Upper lobe of right lung (tissue), 1 donor: ENCODE results near the gene UBE2G1. TPM values are rescaled to one million over a fixed set of nuclear protein-coding genes. Genes with fewer than 3 reads are reported as not detected.

Experiments used
- ATAC-seq: fragments of 200-7000 bp; cut with Tn5 transposase; one replicate; pipeline ENCODE4 v1.9.1; 2020; ENCODE audit warnings: mild to moderate bottlenecking, moderate library complexity
- DNase-seq: peaks from one replicate; pipeline ENCODE4 v3.0.0-alpha.2; 2020
- H3K27ac ChIP-seq: fragments of 200-600 bp; one replicate; pipeline ENCODE4 v1.8.0; 2022
- H3K27me3 ChIP-seq: fragments of 200-600 bp; one replicate; pipeline ENCODE4 v1.8.0; 2022; ENCODE audit warnings: mild to moderate bottlenecking
- H3K36me3 ChIP-seq: fragments of 200-600 bp; one replicate; pipeline ENCODE4 v1.8.0; 2022
- H3K4me1 ChIP-seq: fragments of 200-600 bp; one replicate; pipeline ENCODE4 v1.8.0; 2022
- H3K4me3 ChIP-seq: fragments of 200-600 bp; one replicate; pipeline ENCODE4 v1.8.0; 2022; ENCODE audit warnings: mild to moderate bottlenecking
- H3K9me3 ChIP-seq: fragments of 200-600 bp; one replicate; pipeline ENCODE4 v1.8.0; 2022
- intact Hi-C: fragments of 100-400 bp; cut with DNase I; formaldehyde crosslinking; loops from one replicate; pipeline ENCODE4 v1.11.0; 2022
- total RNA-seq: library from RNA; stranded (reverse); fragmentation: NEBNext Ultra II Directional; extraction: Animal tissue kit (Norgen Biotek cat#: 25700); gene quantifications from one replicate; pipeline ENCODE4 v1.2.1, GENCODE V29; 2021
- TF ChIP-seq, protein P1 (sequence below): fragments of 200-600 bp; IDR thresholded peaks from one replicate; pipeline ENCODE4 v1.8.0; 2022; ENCODE audit warnings: antibody characterized with exemption
- donor health status: DM: no; HTN: yes; CAD: no; lungs with severe emphysema.

The UBE2G1 gene
- total RNA-seq, 1 donor from 2014 or later: 38.4 TPM

DNA sequence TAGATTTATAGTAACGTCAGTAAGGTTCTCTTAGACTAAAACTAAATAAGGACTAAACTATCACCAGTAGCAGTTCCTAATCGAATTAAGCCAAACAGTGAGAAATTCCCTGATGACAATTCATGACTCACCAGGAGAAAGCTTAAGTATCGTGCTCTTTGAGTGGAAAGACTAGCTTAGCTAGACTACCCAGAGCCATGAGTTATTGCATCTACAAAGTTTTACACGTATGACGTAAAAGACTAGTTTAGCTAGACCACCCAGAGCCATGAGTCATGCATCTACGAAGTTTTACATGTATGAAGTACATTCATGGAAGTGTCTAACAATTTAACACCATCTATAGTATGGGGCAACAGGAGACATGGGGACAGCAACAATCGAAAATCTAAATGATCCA is 36.6 kb downstream of the UBE2G1 start:
- no peaks in the 10 kb centered on the region for H3K36me3 ChIP-seq
- no peak overlapping the region for H3K4me3 ChIP-seq
- no peak overlapping the region for H3K27ac ChIP-seq
- H3K9me3 ChIP-seq: no peaks in the 10 kb centered on the region
- intact Hi-C loops: no loop called here
- H3K27me3 ChIP-seq: no peaks in the 10 kb centered on the region
- DNase-seq (no peak), ATAC-seq (no peak)
- peaks cover 4% of the 10 kb centered on the region for H3K4me1 ChIP-seq
- TF ChIP-seq, protein P1, sequence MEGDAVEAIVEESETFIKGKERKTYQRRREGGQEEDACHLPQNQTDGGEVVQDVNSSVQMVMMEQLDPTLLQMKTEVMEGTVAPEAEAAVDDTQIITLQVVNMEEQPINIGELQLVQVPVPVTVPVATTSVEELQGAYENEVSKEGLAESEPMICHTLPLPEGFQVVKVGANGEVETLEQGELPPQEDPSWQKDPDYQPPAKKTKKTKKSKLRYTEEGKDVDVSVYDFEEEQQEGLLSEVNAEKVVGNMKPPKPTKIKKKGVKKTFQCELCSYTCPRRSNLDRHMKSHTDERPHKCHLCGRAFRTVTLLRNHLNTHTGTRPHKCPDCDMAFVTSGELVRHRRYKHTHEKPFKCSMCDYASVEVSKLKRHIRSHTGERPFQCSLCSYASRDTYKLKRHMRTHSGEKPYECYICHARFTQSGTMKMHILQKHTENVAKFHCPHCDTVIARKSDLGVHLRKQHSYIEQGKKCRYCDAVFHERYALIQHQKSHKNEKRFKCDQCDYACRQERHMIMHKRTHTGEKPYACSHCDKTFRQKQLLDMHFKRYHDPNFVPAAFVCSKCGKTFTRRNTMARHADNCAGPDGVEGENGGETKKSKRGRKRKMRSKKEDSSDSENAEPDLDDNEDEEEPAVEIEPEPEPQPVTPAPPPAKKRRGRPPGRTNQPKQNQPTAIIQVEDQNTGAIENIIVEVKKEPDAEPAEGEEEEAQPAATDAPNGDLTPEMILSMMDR: no peak

- no peak for ATAC-seq
- no peak for DNase-seq
- Histone ChIP-seq H3K36me3 (no peaks in the 10 kb centered on the region), H3K27ac (no peak overlapping the region), H3K4me1 (no peaks in the 10 kb centered on the region), H3K9me3 (no peaks in the 10 kb centered on the region), H3K27me3 (no peaks in the 10 kb centered on the region), H3K4me3 (no peak overlapping the region)
- TF ChIP-seq, protein P1: no peak
- intact Hi-C loops: no loop called here
Observed at GRCh38 chr17:4327606-4328005, 38.9 kb downstream of the UBE2G1 start.

GRCh38 chr17:4326608-4327007 is 39.9 kb downstream of the UBE2G1 start:
- DNase-seq (no peak), ATAC-seq (no peak)
- TF ChIP-seq, protein P1: no peak
- Histone ChIP-seq H3K27ac (no peak overlapping the region), H3K4me1 (no peaks in the 10 kb centered on the region), H3K9me3 (no peaks in the 10 kb centered on the region), H3K27me3 (no peaks in the 10 kb centered on the region), H3K4me3 (no peak overlapping the region), H3K36me3 (no peaks in the 10 kb centered on the region)
- intact Hi-C loops: no loop called here

GRCh38 chr17:4326112-4326511 is 40.4 kb downstream of the UBE2G1 start:
- Histone ChIP-seq H3K27ac (no peak overlapping the region), H3K4me3 (no peak overlapping the region), H3K4me1 (no peaks in the 10 kb centered on the region), H3K36me3 (no peaks in the 10 kb centered on the region), H3K9me3 (no peaks in the 10 kb centered on the region), H3K27me3 (no peaks in the 10 kb centered on the region)
- DNase-seq (no peak), ATAC-seq (no peak)
- TF ChIP-seq, protein P1: no peak
- intact Hi-C loops: no loop called here

GRCh38 chr17:4324463-4324862 is 42.0 kb downstream of the UBE2G1 start:
- intact Hi-C loops: no loop called here
- no peaks in the 10 kb centered on the region for H3K4me1 ChIP-seq
- H3K27ac ChIP-seq: no peak overlapping the region
- no peaks in the 10 kb centered on the region for H3K9me3 ChIP-seq
- no peak for DNase-seq
- no peak overlapping the region for H3K4me3 ChIP-seq
- H3K27me3 ChIP-seq: no peaks in the 10 kb centered on the region
- ATAC-seq: no peak
- H3K36me3 ChIP-seq: no peaks in the 10 kb centered on the region
- TF ChIP-seq, protein P1: no peak

- TF ChIP-seq, protein P1: no peak
Observed at GRCh38 chr17:4319221-4319620, 47.3 kb downstream of the UBE2G1 start.

More at GRCh38 chr17:4319221-4319620, 47.3 kb downstream of the UBE2G1 start:
- H3K9me3 ChIP-seq: no peaks in the 10 kb centered on the region
- ATAC-seq (no peak), DNase-seq (no peak)
- no peaks in the 10 kb centered on the region for H3K27me3 ChIP-seq
- no peak overlapping the region for H3K27ac ChIP-seq
- intact Hi-C loops: no loop called here
- no peak overlapping the region for H3K4me3 ChIP-seq
- H3K36me3 ChIP-seq: no peaks in the 10 kb centered on the region
- peaks cover 2% of the 10 kb centered on the region for H3K4me1 ChIP-seq
